ENCODE results near the gene ALDH1A3.

Gene ALDH1A3

GRCh38 chr15:100923902-100924301 is 44.3 kb downstream of the ALDH1A3 start:
- no peaks in the 10 kb centered on the region; the same call in 1 of the 2 replicates for H3K4me1 ChIP-seq (ENCODE audit: control insufficient read depth, insufficient read depth, low read length)
- CTCF ChIA-PET: interaction anchor here (1.1 to 1.6 kb wide), 2 partner anchors 83 to 85 kb away, joined by 5 to 7 read pairs; no protein-coding TSS in a partner anchor
- H3K4me3 ChIP-seq (ENCODE audit: low read depth, low read length): no peak overlapping the region
- POLR2A ChIA-PET: interaction anchor here (0.5 kb wide), 1 partner anchor 16 kb away, joined by 4 read pairs; no protein-coding TSS in a partner anchor
- TF ChIP-seq ZNF114 (tag by site-specific recombination; IDR thresholded peaks at IDR 0.05): no peak
- no peak for TF ChIP-seq PRDM1 (tag by site-specific recombination; IDR thresholded peaks at IDR 0.05)
- TF ChIP-seq, protein P1, sequence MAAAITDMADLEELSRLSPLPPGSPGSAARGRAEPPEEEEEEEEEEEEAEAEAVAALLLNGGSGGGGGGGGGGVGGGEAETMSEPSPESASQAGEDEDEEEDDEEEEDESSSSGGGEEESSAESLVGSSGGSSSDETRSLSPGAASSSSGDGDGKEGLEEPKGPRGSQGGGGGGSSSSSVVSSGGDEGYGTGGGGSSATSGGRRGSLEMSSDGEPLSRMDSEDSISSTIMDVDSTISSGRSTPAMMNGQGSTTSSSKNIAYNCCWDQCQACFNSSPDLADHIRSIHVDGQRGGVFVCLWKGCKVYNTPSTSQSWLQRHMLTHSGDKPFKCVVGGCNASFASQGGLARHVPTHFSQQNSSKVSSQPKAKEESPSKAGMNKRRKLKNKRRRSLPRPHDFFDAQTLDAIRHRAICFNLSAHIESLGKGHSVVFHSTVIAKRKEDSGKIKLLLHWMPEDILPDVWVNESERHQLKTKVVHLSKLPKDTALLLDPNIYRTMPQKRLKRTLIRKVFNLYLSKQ (tag by site-specific recombination; IDR thresholded peaks at IDR 0.05; ENCODE audit: borderline replicate concordance): no peak
- TF ChIP-seq ZNF248 (tag by site-specific recombination; IDR thresholded peaks at IDR 0.05): no peak
- no peak for TF ChIP-seq ZBTB17 (tag by site-specific recombination; IDR thresholded peaks at IDR 0.05)
- TF ChIP-seq ZNF24 (tag by site-specific recombination; IDR thresholded peaks at IDR 0.05): no peak
- no peak for TF ChIP-seq ZNF555 (tag by site-specific recombination; conservative IDR thresholded peaks at IDR 0.05)
- TF ChIP-seq ZNF350 (tag by site-specific recombination; IDR thresholded peaks at IDR 0.05): no peak
- no peak for TF ChIP-seq SP3 (tag by site-specific recombination; IDR thresholded peaks at IDR 0.05)
- no peak for TF ChIP-seq ZNF600 (tag by site-specific recombination; IDR thresholded peaks at IDR 0.05)
- no peak for TF ChIP-seq ZNF394 (tag by site-specific recombination; IDR thresholded peaks at IDR 0.05; ENCODE audit: borderline replicate concordance)
- no peak for TF ChIP-seq MZF1 (tag by site-specific recombination; IDR thresholded peaks at IDR 0.05; ENCODE audit: borderline replicate concordance)
- no peak for TF ChIP-seq ZNF184 (tag by site-specific recombination; IDR thresholded peaks at IDR 0.05)
- TF ChIP-seq INSM2 (tag by site-specific recombination; IDR thresholded peaks at IDR 0.05): no peak
- no peak for TF ChIP-seq ZNF280C (tag by site-specific recombination; IDR thresholded peaks at IDR 0.05)
- TF ChIP-seq ZNF514 (tag by site-specific recombination; IDR thresholded peaks at IDR 0.05): no peak
- TF ChIP-seq, protein P2, sequence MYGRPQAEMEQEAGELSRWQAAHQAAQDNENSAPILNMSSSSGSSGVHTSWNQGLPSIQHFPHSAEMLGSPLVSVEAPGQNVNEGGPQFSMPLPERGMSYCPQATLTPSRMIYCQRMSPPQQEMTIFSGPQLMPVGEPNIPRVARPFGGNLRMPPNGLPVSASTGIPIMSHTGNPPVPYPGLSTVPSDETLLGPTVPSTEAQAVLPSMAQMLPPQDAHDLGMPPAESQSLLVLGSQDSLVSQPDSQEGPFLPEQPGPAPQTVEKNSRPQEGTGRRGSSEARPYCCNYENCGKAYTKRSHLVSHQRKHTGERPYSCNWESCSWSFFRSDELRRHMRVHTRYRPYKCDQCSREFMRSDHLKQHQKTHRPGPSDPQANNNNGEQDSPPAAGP (tag by site-specific recombination; IDR thresholded peaks at IDR 0.05): no peak
- no peak for TF ChIP-seq KLF8 (tag by site-specific recombination; IDR thresholded peaks at IDR 0.05)
- TF ChIP-seq REST (tag by site-specific recombination; IDR thresholded peaks at IDR 0.05): no peak
- no peaks in the 10 kb centered on the region for H3K36me3 ChIP-seq (ENCODE audit: control insufficient read depth in 2 of 2, insufficient read depth in 1 of 2, low read length in 2 of 2)
- H3K9me3 ChIP-seq (ENCODE audit: control insufficient read depth, insufficient read depth, low read depth, low read length): no peaks in the 10 kb centered on the region
- no peak overlapping the region for H3K27ac ChIP-seq (ENCODE audit: extremely low read depth, low read depth, low read length)
